DOHH2 (cell line): ENCODE data around the gene MYO18A.

Source experiments
- EZH2phosphoT487 ChIP-seq: fragments of 200-600 bp; sonication (generic); IDR thresholded peaks from 2 replicates; pipeline ENCODE4 v1.6.1; 2017; ENCODE audit warnings: borderline replicate concordance, mild to moderate bottlenecking, antibody characterized with exemption, low read length, moderate library complexity, mixed read lengths
- TF ChIP-seq, protein P1 (sequence below): fragments of 200-600 bp; sonication (generic); IDR thresholded peaks from one replicate; pipeline ENCODE4 v1.5.1; 2014; ENCODE audit warnings: antibody characterized with exemption, mild to moderate bottlenecking, low read depth, low read length; ENCODE audit not compliant: poor library complexity, severe bottlenecking

DNA sequence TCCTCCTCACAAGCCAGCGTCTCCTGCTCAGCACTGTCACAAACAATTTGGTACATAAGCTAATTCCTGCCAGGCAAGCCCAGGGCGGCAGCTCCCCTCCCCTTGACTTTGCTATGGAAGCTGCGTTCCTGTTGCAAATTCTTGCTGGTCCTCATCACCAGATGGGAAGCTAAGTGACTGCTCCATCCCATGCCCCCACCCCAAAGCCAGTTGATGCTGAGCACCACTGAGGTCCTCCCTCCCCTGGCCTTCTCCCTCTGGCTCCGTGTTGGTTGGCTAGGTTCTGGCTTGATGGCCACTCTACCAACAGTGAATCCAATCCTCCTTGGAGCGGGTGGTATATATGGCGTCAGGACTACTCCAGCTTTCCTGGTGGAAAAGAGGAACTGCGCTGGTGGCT lies 102.9 kb downstream of the MYO18A start:
- TF ChIP-seq, protein P1, sequence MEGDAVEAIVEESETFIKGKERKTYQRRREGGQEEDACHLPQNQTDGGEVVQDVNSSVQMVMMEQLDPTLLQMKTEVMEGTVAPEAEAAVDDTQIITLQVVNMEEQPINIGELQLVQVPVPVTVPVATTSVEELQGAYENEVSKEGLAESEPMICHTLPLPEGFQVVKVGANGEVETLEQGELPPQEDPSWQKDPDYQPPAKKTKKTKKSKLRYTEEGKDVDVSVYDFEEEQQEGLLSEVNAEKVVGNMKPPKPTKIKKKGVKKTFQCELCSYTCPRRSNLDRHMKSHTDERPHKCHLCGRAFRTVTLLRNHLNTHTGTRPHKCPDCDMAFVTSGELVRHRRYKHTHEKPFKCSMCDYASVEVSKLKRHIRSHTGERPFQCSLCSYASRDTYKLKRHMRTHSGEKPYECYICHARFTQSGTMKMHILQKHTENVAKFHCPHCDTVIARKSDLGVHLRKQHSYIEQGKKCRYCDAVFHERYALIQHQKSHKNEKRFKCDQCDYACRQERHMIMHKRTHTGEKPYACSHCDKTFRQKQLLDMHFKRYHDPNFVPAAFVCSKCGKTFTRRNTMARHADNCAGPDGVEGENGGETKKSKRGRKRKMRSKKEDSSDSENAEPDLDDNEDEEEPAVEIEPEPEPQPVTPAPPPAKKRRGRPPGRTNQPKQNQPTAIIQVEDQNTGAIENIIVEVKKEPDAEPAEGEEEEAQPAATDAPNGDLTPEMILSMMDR = no peak
- no peak for TF ChIP-seq EZH2phosphoT487
